Prostate gland (tissue), 2 donors: ENCODE results near the gene SPATA45. TPM values are rescaled to one million over a fixed set of nuclear protein-coding genes. Genes with fewer than 3 reads are reported as not detected.

Experiments used
- DNase-seq: peaks from one replicate; pipeline ENCODE4 v3.0.0-alpha.2; 2019; ENCODE audit warnings: low spot score
- H3K27ac ChIP-seq, 2 donors: fragments of 200-600 bp; sonication (generic); 2 replicates each; pipeline ENCODE4 v1.5.1; 2017 to 2019
- H3K27me3 ChIP-seq: fragments of 200-600 bp; sonication (generic); replicated peaks from 2 replicates; pipeline ENCODE4 v1.5.1; 2019; ENCODE audit not compliant: insufficient read depth
- H3K36me3 ChIP-seq, 2 donors: fragments of 200-600 bp; sonication (generic); 1 replicate in 1 of 2; 2 replicates in 1 of 2; pipeline versions ENCODE4 v1.5.1 to v1.8.1; 2017 to 2019
- H3K4me1 ChIP-seq: fragments of 200-600 bp; sonication (generic); replicated peaks from 2 replicates; pipeline ENCODE4 v1.5.1; 2019
- H3K4me3 ChIP-seq, 2 donors: fragments of 200-600 bp; sonication (generic); 2 replicates each; pipeline ENCODE4 v1.5.1; 2017 to 2019
- H3K9me3 ChIP-seq: fragments of 200-600 bp; sonication (generic); 2 replicates; pipeline ENCODE4 v1.5.1; 2017
- POLR2A ChIP-seq: fragments of 450-650 bp; IDR thresholded peaks from one replicate; pipeline ENCODE4 v1.6.1; 2016; ENCODE audit warnings: antibody characterized with exemption, mild to moderate bottlenecking
- POLR2AphosphoS5 ChIP-seq: sonication (generic); formaldehyde crosslinking; IDR thresholded peaks from one replicate; pipeline ENCODE4 v1.6.1; 2017; ENCODE audit warnings: antibody characterized with exemption
- WGBS: methylation state at CpG from one replicate; pipeline ENCODE4 v1.1.5; 2018; 5-methylcytosine and 5-hydroxymethylcytosine counted together
- intact Hi-C: fragments of 100-400 bp; cut with DNase I; formaldehyde crosslinking; loops from one replicate; pipeline ENCODE4 v1.14.2; 2022
- small RNA-seq, 2 donors: library from RNA; depleted of rRNA; stranded (forward); fragments of <200 nt; gene quantifications; one replicate each; pipeline ENCODE3, GENCODE V24; 2016
- total RNA-seq, 2 donors: library from RNA; depleted of rRNA; stranded (reverse); fragments of >200 nt; gene quantifications; one replicate each; pipeline ENCODE4 v1.1.0, GENCODE V29; 2016
- TF ChIP-seq, protein P1 (sequence below), 4 experiments: fragments of 200-600 bp in 2 of 4; fragments of 450-650 bp in 2 of 4; sonication (generic) in 2 of 4; IDR thresholded peaks; 1 replicate in 3 of 4; 2 replicates in 1 of 4; pipeline ENCODE4 v1.5.1; 2016 to 2019; ENCODE audit warnings: antibody characterized with exemption in 4 of 4, mild to moderate bottlenecking in 2 of 4, moderate library complexity in 2 of 4

Gene SPATA45
- total RNA-seq, 2 donors from 2014 or later = not detected

DNA sequence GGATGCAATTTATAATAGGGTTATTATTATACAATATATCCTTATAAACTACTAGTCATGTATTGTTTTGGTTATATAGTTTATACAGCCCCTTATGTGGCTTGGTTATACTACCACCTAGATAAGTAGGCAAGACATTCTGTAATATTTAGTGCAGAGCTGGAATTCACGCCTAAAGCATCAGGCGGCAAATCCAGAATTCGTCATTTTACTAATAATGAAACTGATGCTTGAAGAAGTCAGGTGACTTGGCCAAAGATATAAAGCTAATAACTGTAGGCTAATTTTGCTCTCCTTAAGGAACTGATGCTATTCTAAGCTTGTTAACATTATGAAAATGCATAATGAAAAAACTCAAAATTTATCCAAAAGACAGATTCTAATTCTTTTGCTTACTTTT lies 66.7 kb downstream of the SPATA45 start:
- DNase-seq = no peak
- H3K36me3 ChIP-seq = no peaks in the 10 kb centered on the region
- TF ChIP-seq POLR2AphosphoS5 = no peak
- TF ChIP-seq, protein P1, sequence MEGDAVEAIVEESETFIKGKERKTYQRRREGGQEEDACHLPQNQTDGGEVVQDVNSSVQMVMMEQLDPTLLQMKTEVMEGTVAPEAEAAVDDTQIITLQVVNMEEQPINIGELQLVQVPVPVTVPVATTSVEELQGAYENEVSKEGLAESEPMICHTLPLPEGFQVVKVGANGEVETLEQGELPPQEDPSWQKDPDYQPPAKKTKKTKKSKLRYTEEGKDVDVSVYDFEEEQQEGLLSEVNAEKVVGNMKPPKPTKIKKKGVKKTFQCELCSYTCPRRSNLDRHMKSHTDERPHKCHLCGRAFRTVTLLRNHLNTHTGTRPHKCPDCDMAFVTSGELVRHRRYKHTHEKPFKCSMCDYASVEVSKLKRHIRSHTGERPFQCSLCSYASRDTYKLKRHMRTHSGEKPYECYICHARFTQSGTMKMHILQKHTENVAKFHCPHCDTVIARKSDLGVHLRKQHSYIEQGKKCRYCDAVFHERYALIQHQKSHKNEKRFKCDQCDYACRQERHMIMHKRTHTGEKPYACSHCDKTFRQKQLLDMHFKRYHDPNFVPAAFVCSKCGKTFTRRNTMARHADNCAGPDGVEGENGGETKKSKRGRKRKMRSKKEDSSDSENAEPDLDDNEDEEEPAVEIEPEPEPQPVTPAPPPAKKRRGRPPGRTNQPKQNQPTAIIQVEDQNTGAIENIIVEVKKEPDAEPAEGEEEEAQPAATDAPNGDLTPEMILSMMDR (IDR thresholded peaks at IDR 0.05) = no peak
- TF ChIP-seq POLR2A = no peak
- 92% methylated on average over 3 of the region's 3 CpGs for WGBS
- H3K27me3 ChIP-seq = no peaks in the 10 kb centered on the region
- no peaks in the 10 kb centered on the region for H3K9me3 ChIP-seq
- no peaks in the 10 kb centered on the region for H3K4me1 ChIP-seq
- no peak overlapping the region for H3K4me3 ChIP-seq
- no peak overlapping the region for H3K27ac ChIP-seq
- intact Hi-C loops = loop anchor here (5.0 kb wide), 2 partner anchors 113 to 303 kb away; no protein-coding TSS in a partner anchor

Small RNA genes lying within 50 kb of the gene (small RNA-seq; reads per million reads assigned to genes)
- 0 reads per million in 2 donors for gene AC104333.1
- 0 reads per million in 2 donors for gene AC104333.2

Other genes starting within 250 kb of the SPATA45 start
- 10 to 100 TPM in 1 of 2 donors, 1 to 10 TPM in 1; 6.0 to 14.8 TPM for gene ATF3, start 238.9 kb downstream of the SPATA45 start, total RNA-seq
- gene BATF3, start 147.8 kb downstream of the SPATA45 start, total RNA-seq = 1 to 10 TPM in 1 of 2 donors, not detected in 1; 4.0 TPM
- 10 to 100 TPM; 31.6 to 42.6 TPM for gene NSL1, start 55.9 kb downstream of the SPATA45 start, total RNA-seq
- gene TATDN3, start 55.8 kb downstream of the SPATA45 start, total RNA-seq = 10 to 100 TPM in 1 of 2 donors, 1 to 10 TPM in 1; 9.0 to 10.2 TPM
- 10 to 100 TPM; 11.1 to 13.4 TPM for gene FLVCR1, start 10.6 kb upstream of the SPATA45 start, total RNA-seq
- 1 to 10 TPM; 2.6 to 2.7 TPM for gene VASH2, start 102.9 kb upstream of the SPATA45 start, total RNA-seq
- gene ANGEL2, start 168.2 kb upstream of the SPATA45 start, total RNA-seq = 10 to 100 TPM; 54.0 to 57.3 TPM
- 10 to 100 TPM; 32.6 to 35.3 TPM for gene RPS6KC1, start 203.6 kb upstream of the SPATA45 start, total RNA-seq